Adrenal gland (tissue), 12 donors: Measurements from ENCODE around the gene RLN2. TPM values are rescaled to one million over a fixed set of nuclear protein-coding genes. Genes with fewer than 3 reads are reported as not detected.
"Not testable (repeated sequence)": the region's sequence is repeated elsewhere in the genome, so short reads cannot be mapped to it uniquely, and the experiment has no call there.

Experiments
- DNase-seq, 7 donors: peaks; one replicate each; pipeline ENCODE4 v3.0.0-alpha.2; 2019 to 2020
- H3K27ac ChIP-seq, 5 donors: fragments of 200-600 bp; sonication (generic) in 4 of 5; 1 replicate in 3 of 5; 2 replicates in 2 of 5; pipeline versions ENCODE4 v1.5.1 to v1.8.0; 2016 to 2020; ENCODE audit warnings: mild to moderate bottlenecking in 1 of 5
- H3K27me3 ChIP-seq: fragments of 200-600 bp; 2 replicates; pipeline ENCODE4 v1.8.0; 2021
- H3K36me3 ChIP-seq, 2 donors: fragments of 200-600 bp; replicated peaks in 1 of 2; 1 replicate in 1 of 2; 2 replicates in 1 of 2; pipeline versions ENCODE4 v1.5.1 to v1.8.0; 2018 to 2022
- H3K4me1 ChIP-seq, 2 donors: fragments of 200-600 bp; replicated peaks in 1 of 2; 1 replicate in 1 of 2; 2 replicates in 1 of 2; pipeline versions ENCODE4 v1.5.1 to v1.8.0; 2018 to 2021
- H3K4me3 ChIP-seq, 4 donors: fragments of 200-600 bp; sonication (generic) in 3 of 4; one replicate each; pipeline ENCODE4 v1.5.1; 2016 to 2018
- H3K9me3 ChIP-seq, 3 donors: fragments of 200-600 bp; sonication (generic) in 1 of 3; replicated peaks in 1 of 3; 1 replicate in 2 of 3; 2 replicates in 1 of 3; pipeline versions ENCODE4 v1.5.1 to v1.8.0; 2016 to 2021
- POLR2A ChIP-seq, 2 donors: fragments of 450-650 bp; IDR thresholded peaks; one replicate each; pipeline ENCODE4 v1.6.1; 2017; ENCODE audit warnings: antibody characterized with exemption in 2 of 2, mild to moderate bottlenecking in 2 of 2, moderate library complexity in 1 of 2
- WGBS, 4 donors: extraction: QIAGEN DNeasy Blood & Tissue Kit in 2 of 4; methylation state at CpG; one replicate each; pipeline versions ENCODE4 v1.1.5 to v1.1.7; 2013 to 2017; 5-methylcytosine and 5-hydroxymethylcytosine counted together
- intact Hi-C, 2 donors: fragments of 100-400 bp; cut with DNase I; formaldehyde crosslinking; loops; one replicate each; pipeline versions ENCODE4 v1.14.1 to v1.15.0; 2022 to 2023
- polyA plus RNA-seq, 3 donors: library from polyadenylated mRNA; stranded (reverse); fragments of 200-250 nt in 2 of 3; fragments of 350-450 nt in 1 of 3; fragmentation: Illumina TruSeq in 1 of 3; extraction: RNeasy Lipid Tissue Mini Kit (QIAGEN cat#74804) in 1 of 3; gene quantifications; one replicate each; pipeline ENCODE4 v1.2.3, GENCODE V29; 2013 to 2014
- total RNA-seq, 9 donors: library from RNA; depleted of rRNA in 4 of 9; stranded (reverse); fragments of >200 nt in 4 of 9; fragments of 120-200 nt in 1 of 9; fragmentation: NEBNext Ultra II Directional in 1 of 9; extraction: Animal tissue kit (Norgen Biotek cat#: 25700) in 1 of 9; gene quantifications; one replicate each; pipeline versions ENCODE4 v1.1.0 to v1.2.4, GENCODE V29; 2013 to 2023
- TF ChIP-seq, protein P1 (sequence below), 6 experiments: fragments of 450-650 bp in 4 of 6; fragments of 200-600 bp in 2 of 6; sonication (generic) in 1 of 6; IDR thresholded peaks; 1 replicate in 5 of 6; 2 replicates in 1 of 6; pipeline versions ENCODE4 v1.5.1 to v1.8.0; 2016 to 2021; ENCODE audit warnings: antibody characterized with exemption in 6 of 6, mild to moderate bottlenecking in 2 of 6, moderate library complexity in 1 of 6
- donor health status: healthy with polysubstance abuse.
- donor health status: Bipolar disorder and iron deficiency.
- donor health status: DM: yes; HTN: yes; CAD: no.
- donor health status: DM: no; HTN: no; CAD: no.
- donor health status: DM: no; HTN: no; CAD: no.
- donor health status: DM: yes; HTN: yes; CAD: no.

The RLN2 gene
- total and polyA plus RNA-seq, 12 donors = 0.32 TPM; not detected in 11

DNA sequence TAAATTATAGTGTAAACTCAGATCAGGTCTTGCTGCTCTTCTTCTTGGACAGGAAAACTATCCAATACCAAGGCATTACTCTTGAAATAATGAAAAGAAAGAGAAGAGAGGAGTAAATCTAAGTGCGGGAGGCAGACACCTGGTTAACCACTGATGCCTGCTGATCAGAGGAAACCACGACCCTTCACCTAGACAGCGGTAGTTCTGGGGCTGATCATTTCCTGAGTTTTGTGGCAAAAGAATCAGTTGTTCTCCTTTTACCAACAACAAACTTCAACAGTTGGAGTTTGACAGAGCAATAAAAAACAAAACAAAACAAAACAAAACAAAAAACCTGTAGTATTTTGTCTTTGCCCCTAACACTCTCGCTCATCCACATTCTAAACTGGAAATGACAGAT lies 32.2 kb upstream of the RLN2 start:
- Histone ChIP-seq H3K36me3 (no peaks in the 10 kb centered on the region), H3K9me3 (no peaks in the 10 kb centered on the region), H3K4me3 (no peak overlapping the region), H3K27me3 (no peaks in the 10 kb centered on the region), H3K27ac (no peak overlapping the region), H3K4me1 (no peaks in the 10 kb centered on the region)
- WGBS, 4 donors = 60 to 79% (median 70%) methylated on average over 4 of the region's 4 CpGs
- no peak for TF ChIP-seq POLR2A (IDR thresholded peaks at IDR 0.05)
- TF ChIP-seq, protein P1, sequence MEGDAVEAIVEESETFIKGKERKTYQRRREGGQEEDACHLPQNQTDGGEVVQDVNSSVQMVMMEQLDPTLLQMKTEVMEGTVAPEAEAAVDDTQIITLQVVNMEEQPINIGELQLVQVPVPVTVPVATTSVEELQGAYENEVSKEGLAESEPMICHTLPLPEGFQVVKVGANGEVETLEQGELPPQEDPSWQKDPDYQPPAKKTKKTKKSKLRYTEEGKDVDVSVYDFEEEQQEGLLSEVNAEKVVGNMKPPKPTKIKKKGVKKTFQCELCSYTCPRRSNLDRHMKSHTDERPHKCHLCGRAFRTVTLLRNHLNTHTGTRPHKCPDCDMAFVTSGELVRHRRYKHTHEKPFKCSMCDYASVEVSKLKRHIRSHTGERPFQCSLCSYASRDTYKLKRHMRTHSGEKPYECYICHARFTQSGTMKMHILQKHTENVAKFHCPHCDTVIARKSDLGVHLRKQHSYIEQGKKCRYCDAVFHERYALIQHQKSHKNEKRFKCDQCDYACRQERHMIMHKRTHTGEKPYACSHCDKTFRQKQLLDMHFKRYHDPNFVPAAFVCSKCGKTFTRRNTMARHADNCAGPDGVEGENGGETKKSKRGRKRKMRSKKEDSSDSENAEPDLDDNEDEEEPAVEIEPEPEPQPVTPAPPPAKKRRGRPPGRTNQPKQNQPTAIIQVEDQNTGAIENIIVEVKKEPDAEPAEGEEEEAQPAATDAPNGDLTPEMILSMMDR (IDR thresholded peaks at IDR 0.05) = no peak
- intact Hi-C loops = no loop called here
- no peak for DNase-seq

- H3K27me3 ChIP-seq, DNase-seq, H3K27ac ChIP-seq, H3K4me3 ChIP-seq, H3K36me3 ChIP-seq, intact Hi-C loops, H3K4me1 ChIP-seq, H3K9me3 ChIP-seq: not testable (repeated sequence)
- WGBS, 4 donors = 75 to 86% (median 81%) methylated on average over 3 of the region's 3 CpGs
Observed at GRCh38 chr9:5331276-5331675, 26.8 kb upstream of the RLN2 start.

GRCh38 chr9:5326893-5327548 lies 22.5 kb upstream of the RLN2 start:
- intact Hi-C loops = no loop called here
- Histone ChIP-seq H3K27me3 (no peaks in the 10 kb centered on the region), H3K27ac (no peak overlapping the region), H3K9me3 (no peaks in the 10 kb centered on the region), H3K4me3 (no peak overlapping the region), H3K4me1 (no peaks in the 10 kb centered on the region), H3K36me3 (no peaks in the 10 kb centered on the region)
- no peak for TF ChIP-seq POLR2A (IDR thresholded peaks at IDR 0.05)
- TF ChIP-seq, protein P1 (IDR thresholded peaks at IDR 0.05) = no peak
- peak in 1 of 7 donors; percentile 10 for DNase-seq
- WGBS, 4 donors = 52 to 77% (median 61%) methylated on average over 10 of the region's 10 CpGs

DNA sequence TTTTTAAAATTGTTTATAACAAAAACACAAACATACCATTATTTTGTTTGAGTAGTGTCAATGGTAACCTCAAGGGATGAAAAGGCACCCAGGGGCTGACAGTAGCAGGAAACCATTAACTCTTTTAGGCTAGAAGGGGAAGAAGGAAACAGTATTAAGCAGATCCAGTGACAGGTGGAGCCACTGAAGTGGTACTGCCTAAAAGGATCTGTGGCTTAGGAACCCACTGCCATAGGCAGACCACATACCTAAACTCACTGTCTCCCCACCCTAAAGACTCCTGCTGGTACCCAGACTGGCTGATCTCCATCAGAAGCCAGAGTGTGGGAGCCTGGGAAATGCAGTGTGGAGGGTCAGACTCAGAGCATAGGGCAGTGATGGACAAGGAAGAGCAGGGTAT lies 21.7 kb upstream of the RLN2 start:
- Histone ChIP-seq H3K27me3 (no peaks in the 10 kb centered on the region), H3K36me3 (no peaks in the 10 kb centered on the region), H3K9me3 (no peaks in the 10 kb centered on the region), H3K4me3 (no peak overlapping the region), H3K4me1 (no peaks in the 10 kb centered on the region), H3K27ac (no peak overlapping the region)
- intact Hi-C loops = no loop called here
- TF ChIP-seq, protein P1 (IDR thresholded peaks at IDR 0.05) = no peak
- no peak for TF ChIP-seq POLR2A (IDR thresholded peaks at IDR 0.05)
- DNase-seq = no peak

- H3K4me3 ChIP-seq, H3K36me3 ChIP-seq, H3K27ac ChIP-seq, intact Hi-C loops, H3K4me1 ChIP-seq, DNase-seq, H3K9me3 ChIP-seq, H3K27me3 ChIP-seq: not testable (repeated sequence)
- WGBS, 4 donors = 48 to 92% (median 54%) methylated on average over 1 of the region's 1 CpG
Observed at GRCh38 chr9:5321601-5322000, 17.1 kb upstream of the RLN2 start.
